ENCODE data around the gene ANKRD13A.

DNA sequence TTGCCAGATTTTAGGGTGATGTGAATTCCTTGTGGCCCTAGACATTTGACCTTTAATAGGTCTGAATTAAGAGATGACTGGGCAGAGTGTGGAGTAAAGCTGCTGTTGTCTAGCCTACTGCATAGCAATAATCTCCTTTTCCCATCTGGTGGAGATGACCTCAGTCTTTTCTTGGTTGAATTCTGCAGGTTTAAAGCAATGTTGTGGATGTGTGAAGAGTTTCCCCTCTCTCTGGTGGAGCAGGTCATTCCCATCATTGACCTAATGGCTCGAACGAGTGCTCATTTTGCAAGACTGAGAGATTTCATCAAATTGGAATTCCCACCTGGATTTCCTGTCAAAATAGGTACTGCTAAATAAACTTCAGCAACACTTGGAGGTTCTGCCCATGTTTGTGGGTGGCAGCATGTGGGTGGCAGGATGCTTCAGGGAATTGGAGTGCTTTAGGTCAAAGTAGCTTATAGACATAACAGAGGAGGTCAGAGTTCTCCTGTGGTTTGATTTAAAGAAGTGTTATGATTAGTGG is 30.1 kb downstream of the ANKRD13A start:
- TF ChIP-seq, protein P1, sequence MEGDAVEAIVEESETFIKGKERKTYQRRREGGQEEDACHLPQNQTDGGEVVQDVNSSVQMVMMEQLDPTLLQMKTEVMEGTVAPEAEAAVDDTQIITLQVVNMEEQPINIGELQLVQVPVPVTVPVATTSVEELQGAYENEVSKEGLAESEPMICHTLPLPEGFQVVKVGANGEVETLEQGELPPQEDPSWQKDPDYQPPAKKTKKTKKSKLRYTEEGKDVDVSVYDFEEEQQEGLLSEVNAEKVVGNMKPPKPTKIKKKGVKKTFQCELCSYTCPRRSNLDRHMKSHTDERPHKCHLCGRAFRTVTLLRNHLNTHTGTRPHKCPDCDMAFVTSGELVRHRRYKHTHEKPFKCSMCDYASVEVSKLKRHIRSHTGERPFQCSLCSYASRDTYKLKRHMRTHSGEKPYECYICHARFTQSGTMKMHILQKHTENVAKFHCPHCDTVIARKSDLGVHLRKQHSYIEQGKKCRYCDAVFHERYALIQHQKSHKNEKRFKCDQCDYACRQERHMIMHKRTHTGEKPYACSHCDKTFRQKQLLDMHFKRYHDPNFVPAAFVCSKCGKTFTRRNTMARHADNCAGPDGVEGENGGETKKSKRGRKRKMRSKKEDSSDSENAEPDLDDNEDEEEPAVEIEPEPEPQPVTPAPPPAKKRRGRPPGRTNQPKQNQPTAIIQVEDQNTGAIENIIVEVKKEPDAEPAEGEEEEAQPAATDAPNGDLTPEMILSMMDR (conservative IDR thresholded peaks at IDR 0.05; ENCODE audit: low read depth, low read length) = no peak
- TF ChIP-seq EZH2 (IDR thresholded peaks at IDR 0.05; ENCODE audit: low read length, unreplicated experiment) = no peak
- TF ChIP-seq EZH2phosphoT487 (IDR thresholded peaks at IDR 0.05; ENCODE audit: borderline replicate concordance, low read length) = no peak
